Chondrocyte (in vitro differentiated cells): ENCODE data around the gene PDLIM7. TPM values are rescaled to one million over a fixed set of nuclear protein-coding genes. Genes with fewer than 3 reads are reported as not detected.

Experiments used
- DNase-seq: peaks from one replicate; pipeline ENCODE4 v3.0.0; 2021; ENCODE audit warnings: mixed read lengths, low spot score
- H3K27ac Mint-ChIP-seq: one replicate; pipeline ENCODE4 v1.8.0; 2021; ENCODE audit warnings: mild to moderate bottlenecking, moderate library complexity, mixed read lengths; ENCODE audit not compliant: unreplicated experiment
- H3K27me3 Mint-ChIP-seq: 2 replicates; pipeline ENCODE4 v1.8.0; 2021; ENCODE audit warnings: low read depth, mixed read lengths
- H3K36me3 Mint-ChIP-seq: 2 replicates; pipeline ENCODE4 v1.8.0; 2021; ENCODE audit warnings: low read depth, mixed read lengths
- H3K4me1 Mint-ChIP-seq: 2 replicates; pipeline ENCODE4 v1.8.0; 2021; ENCODE audit warnings: low read depth, mild to moderate bottlenecking, mixed read lengths
- H3K4me3 Mint-ChIP-seq: one replicate; pipeline ENCODE4 v1.8.0; 2021; ENCODE audit warnings: mild to moderate bottlenecking, moderate library complexity, mixed read lengths; ENCODE audit not compliant: unreplicated experiment
- H3K9me3 Mint-ChIP-seq: 2 replicates; pipeline ENCODE4 v1.8.0; 2021; ENCODE audit warnings: low read depth, mixed read lengths
- CTCF ChIP-seq: fragments of 200-600 bp; sonication (generic); IDR thresholded peaks from 2 replicates; pipeline ENCODE4 v1.5.0; 2021; ENCODE audit warnings: antibody characterized with exemption, mild to moderate bottlenecking, moderate library complexity
- total RNA-seq: library from RNA; stranded (reverse); gene quantifications from 3 replicates; pipeline ENCODE4 v1.2.1, GENCODE V29; 2021

Gene PDLIM7
- total RNA-seq, 1 donor from 2014 or later: 633 TPM

- H3K27ac Mint-ChIP-seq: no peak overlapping the region
- no peak overlapping the region for H3K4me3 Mint-ChIP-seq
- H3K9me3 Mint-ChIP-seq: no peaks in the 10 kb centered on the region
- no peaks in the 10 kb centered on the region for H3K27me3 Mint-ChIP-seq
- H3K4me1 Mint-ChIP-seq: peaks cover 2% of the 10 kb centered on the region
- peaks cover 19% of the 10 kb centered on the region for H3K36me3 Mint-ChIP-seq
- TF ChIP-seq CTCF: no peak
- no peak for DNase-seq
Measured at GRCh38 chr5:177508837-177509236, 11.4 kb upstream of the PDLIM7 start.

GRCh38 chr5:177508221-177508611, 10.8 kb upstream of the PDLIM7 start:
- H3K9me3 Mint-ChIP-seq: no peaks in the 10 kb centered on the region
- H3K4me1 Mint-ChIP-seq: no peaks in the 10 kb centered on the region
- no peak for TF ChIP-seq CTCF
- DNase-seq: no peak
- H3K36me3 Mint-ChIP-seq: peaks cover 17% of the 10 kb centered on the region
- H3K27ac Mint-ChIP-seq: no peak overlapping the region
- no peaks in the 10 kb centered on the region for H3K27me3 Mint-ChIP-seq
- no peak overlapping the region for H3K4me3 Mint-ChIP-seq

GRCh38 chr5:177507596-177508220, 10.3 kb upstream of the PDLIM7 start:
- no peaks in the 10 kb centered on the region for H3K27me3 Mint-ChIP-seq
- no peak overlapping the region for H3K4me3 Mint-ChIP-seq
- no peaks in the 10 kb centered on the region for H3K9me3 Mint-ChIP-seq
- no peak overlapping the region for H3K27ac Mint-ChIP-seq
- H3K36me3 Mint-ChIP-seq: peaks cover 16% of the 10 kb centered on the region
- TF ChIP-seq CTCF: peak; percentile 1
- H3K4me1 Mint-ChIP-seq: no peaks in the 10 kb centered on the region
- DNase-seq: no peak

GRCh38 chr5:177507165-177507564, 9.8 kb upstream of the PDLIM7 start:
- no peak overlapping the region for H3K27ac Mint-ChIP-seq

GRCh38 chr5:177505075-177505474, 7.7 kb upstream of the PDLIM7 start:
- Mint-ChIP-seq H3K27ac (no peak overlapping the region), H3K4me1 (peaks cover 8% of the 10 kb centered on the region), H3K27me3 (no peaks in the 10 kb centered on the region), H3K9me3 (no peaks in the 10 kb centered on the region), H3K4me3 (no peak overlapping the region), H3K36me3 (peaks cover 6% of the 10 kb centered on the region)
- TF ChIP-seq CTCF: no peak
- DNase-seq: no peak

More at GRCh38 chr5:177507165-177507564, 9.8 kb upstream of the PDLIM7 start:
- Mint-ChIP-seq H3K27me3 (no peaks in the 10 kb centered on the region), H3K4me1 (no peaks in the 10 kb centered on the region), H3K4me3 (no peak overlapping the region), H3K36me3 (peaks cover 16% of the 10 kb centered on the region), H3K9me3 (no peaks in the 10 kb centered on the region)
- no peak for DNase-seq
- peak; percentile 62 for TF ChIP-seq CTCF
